Ectodermal cell (in vitro differentiated cells): Measurements from ENCODE around the gene DPEP1.

Experiments used
- H3K27ac ChIP-seq: 2 replicates; pipeline ENCODE4 v1.7.0; 2013; ENCODE audit warnings: mild to moderate bottlenecking, low read depth, low read length; ENCODE audit not compliant: insufficient read depth, poor library complexity, severe bottlenecking
- H3K27me3 ChIP-seq: 2 replicates; pipeline ENCODE4 v1.7.0; 2013; ENCODE audit warnings: mild to moderate bottlenecking, low read length; ENCODE audit not compliant: insufficient read depth, control insufficient read depth, poor library complexity, severe bottlenecking
- H3K36me3 ChIP-seq: one replicate; pipeline ENCODE4 v1.7.0; 2013; ENCODE audit warnings: low read length; ENCODE audit not compliant: control insufficient read depth, insufficient read depth
- H3K4me1 ChIP-seq: one replicate; pipeline ENCODE4 v1.7.0; 2013; ENCODE audit warnings: low read length; ENCODE audit not compliant: control insufficient read depth, insufficient read depth
- H3K4me3 ChIP-seq: 2 replicates; pipeline ENCODE4 v1.7.0; 2013; ENCODE audit warnings: low read depth, low read length, control low read depth; ENCODE audit not compliant: insufficient read depth
- H3K9me3 ChIP-seq: 2 replicates; pipeline ENCODE4 v1.7.0; 2013; ENCODE audit warnings: mild to moderate bottlenecking, low read length, moderate library complexity; ENCODE audit not compliant: control insufficient read depth
- WGBS, 2 experiments: methylation state at CpG; one replicate each; pipeline ENCODE4 v1.1.7; 2013; ENCODE audit warnings: missing lambda C conversion rate in 2 of 2; 5-methylcytosine and 5-hydroxymethylcytosine counted together

Gene DPEP1

GRCh38 chr16:89607937-89608740 is 5.3 kb upstream of the DPEP1 start:
- H3K36me3 ChIP-seq = no peaks in the 10 kb centered on the region
- no peak overlapping the region for H3K4me3 ChIP-seq
- 92 to 93% methylated on average over 32 of the region's 32 CpGs for WGBS, 2 experiments
- no peak overlapping the region for H3K27ac ChIP-seq
- H3K9me3 ChIP-seq = no peaks in the 10 kb centered on the region
- H3K27me3 ChIP-seq = no peaks in the 10 kb centered on the region
- H3K4me1 ChIP-seq = peaks cover 1% of the 10 kb centered on the region

GRCh38 chr16:89610108-89610453 is 3.4 kb upstream of the DPEP1 start:
- Histone ChIP-seq H3K27ac (no peak overlapping the region), H3K4me1 (no peaks in the 10 kb centered on the region), H3K9me3 (no peaks in the 10 kb centered on the region), H3K27me3 (no peaks in the 10 kb centered on the region), H3K36me3 (no peaks in the 10 kb centered on the region), H3K4me3 (no peak overlapping the region)
- WGBS, 2 experiments = 90 to 91% methylated on average over 1 of the region's 1 CpG

DNA sequence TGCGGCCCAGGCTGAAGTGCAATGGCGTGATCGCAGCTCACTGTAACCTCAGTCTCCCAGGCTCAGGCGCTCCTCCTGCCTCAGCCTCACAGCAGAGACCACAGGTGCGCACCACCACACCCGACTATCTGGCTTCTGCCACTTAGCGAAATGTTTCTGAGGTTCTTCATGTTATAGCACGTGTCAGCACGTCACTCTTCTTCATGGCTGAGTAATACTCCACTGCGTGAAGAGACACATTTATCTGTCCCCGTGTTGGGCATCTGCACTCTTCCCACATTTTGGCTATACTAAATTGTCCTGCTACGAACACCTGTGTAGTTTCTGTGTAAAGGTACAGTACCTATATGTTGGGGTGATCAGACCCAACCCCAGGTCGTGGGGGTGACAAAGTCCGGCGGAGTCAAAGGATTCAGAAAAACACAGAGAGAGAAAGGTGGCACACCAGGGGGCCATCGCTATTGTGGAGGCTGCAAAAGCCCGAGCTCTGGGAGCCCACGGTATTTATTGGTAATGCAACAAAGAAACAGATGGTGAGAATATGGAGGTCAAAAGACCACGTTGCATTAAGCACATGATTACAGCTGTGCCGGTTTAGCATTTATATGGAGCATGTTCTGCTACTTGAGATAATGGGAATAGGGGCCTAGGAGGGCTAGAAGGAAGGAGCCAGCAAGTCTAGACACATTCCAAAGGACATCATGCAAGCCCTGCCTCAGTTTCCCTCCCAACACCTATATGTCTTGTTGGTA is 851 bp upstream of the DPEP1 start:
- no peaks in the 10 kb centered on the region for H3K9me3 ChIP-seq
- H3K27me3 ChIP-seq = no peaks in the 10 kb centered on the region
- no peak overlapping the region for H3K4me3 ChIP-seq
- H3K4me1 ChIP-seq = no peaks in the 10 kb centered on the region
- 91 to 92% methylated on average over 20 of the region's 20 CpGs for WGBS, 2 experiments
- no peak overlapping the region for H3K27ac ChIP-seq
- no peaks in the 10 kb centered on the region for H3K36me3 ChIP-seq

DNA sequence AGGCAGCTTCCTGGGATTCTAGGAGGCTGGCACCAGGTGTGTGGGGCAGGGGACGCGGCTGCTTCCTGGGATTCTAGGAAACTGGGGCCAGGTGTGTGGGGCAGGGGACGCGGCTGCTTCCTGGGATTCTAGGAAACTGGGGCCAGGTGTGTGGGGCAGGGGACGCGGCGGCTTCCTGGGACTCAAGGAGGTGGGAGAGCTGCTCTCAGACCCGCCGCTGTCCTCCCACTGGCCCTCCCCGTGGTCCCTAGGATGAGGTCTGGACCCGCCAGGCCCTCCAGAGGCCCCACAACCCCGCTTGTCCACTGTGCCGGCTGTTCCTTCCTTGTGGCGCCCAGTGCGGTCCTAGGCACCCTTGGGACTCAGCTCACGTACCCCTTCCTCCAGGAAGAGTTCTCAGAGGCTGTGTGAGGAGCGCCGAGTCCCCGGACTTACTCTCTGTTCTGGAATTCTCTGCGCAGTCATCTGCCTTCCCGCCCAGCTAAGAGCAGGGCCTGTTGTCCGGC is 565 bp downstream of the DPEP1 start:
- H3K4me3 ChIP-seq = no peak overlapping the region

DNA sequence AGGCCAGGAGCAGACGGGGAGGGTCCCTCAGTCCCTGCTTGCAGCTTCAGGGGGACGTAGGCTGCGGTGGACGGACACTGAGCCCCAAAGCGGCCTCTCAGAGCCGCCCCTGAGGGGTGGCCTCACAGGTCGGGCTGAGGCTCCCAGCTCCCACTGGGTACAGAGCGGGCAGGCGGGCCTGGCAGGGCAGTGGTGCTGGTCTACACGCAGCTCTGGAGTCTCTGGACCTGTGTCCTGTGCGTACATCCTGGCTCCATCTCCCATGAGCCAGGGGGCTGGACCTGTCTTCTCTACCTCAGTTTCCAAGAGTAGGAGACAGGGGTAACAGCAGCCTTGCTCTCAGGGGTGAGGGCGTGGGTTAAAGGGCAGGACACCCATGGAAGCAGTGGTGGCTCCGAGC is 1.7 kb downstream of the DPEP1 start:
- no peaks in the 10 kb centered on the region for H3K4me1 ChIP-seq
- WGBS, 2 experiments = 84 to 86% methylated on average over 13 of the region's 13 CpGs
- H3K27ac ChIP-seq = no peak overlapping the region
- no peak overlapping the region for H3K4me3 ChIP-seq
- H3K27me3 ChIP-seq = no peaks in the 10 kb centered on the region
- H3K9me3 ChIP-seq = no peaks in the 10 kb centered on the region
- no peaks in the 10 kb centered on the region for H3K36me3 ChIP-seq

More for the DNA sequence above, 565 bp downstream of the DPEP1 start:
- Histone ChIP-seq H3K27ac (no peak overlapping the region), H3K27me3 (no peaks in the 10 kb centered on the region), H3K4me1 (no peaks in the 10 kb centered on the region), H3K9me3 (no peaks in the 10 kb centered on the region), H3K36me3 (no peaks in the 10 kb centered on the region)
- WGBS, 2 experiments = 92 to 94% methylated on average over 22 of the region's 22 CpGs

GRCh38 chr16:89615596-89616090 is 2.2 kb downstream of the DPEP1 start:
- Histone ChIP-seq H3K27ac (no peak overlapping the region), H3K4me1 (no peaks in the 10 kb centered on the region), H3K36me3 (no peaks in the 10 kb centered on the region), H3K4me3 (no peak overlapping the region), H3K9me3 (no peaks in the 10 kb centered on the region), H3K27me3 (no peaks in the 10 kb centered on the region)
- 50 to 52% methylated on average over 17 of the region's 17 CpGs for WGBS, 2 experiments

DNA sequence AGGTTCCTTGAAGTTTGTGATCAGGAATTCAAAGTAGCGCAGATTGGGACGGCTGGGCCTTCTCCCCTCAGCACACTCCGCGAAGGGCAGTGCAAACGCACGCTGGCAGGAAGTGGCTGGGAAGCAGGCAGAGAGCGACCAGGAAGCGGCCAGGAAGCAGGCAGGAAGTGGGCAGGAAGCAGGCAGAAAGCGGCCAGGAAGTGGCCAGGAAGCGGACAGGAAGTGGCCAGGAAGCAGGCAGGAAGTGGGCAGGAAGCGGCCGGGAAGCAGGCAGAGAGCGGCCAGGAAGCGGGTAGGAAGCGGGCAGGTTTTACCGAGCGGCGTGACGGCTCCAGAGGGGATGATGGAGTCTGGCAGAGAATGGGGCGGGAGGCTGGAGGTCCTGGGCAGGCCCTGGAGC is 3.2 kb downstream of the DPEP1 start:
- no peaks in the 10 kb centered on the region for H3K27me3 ChIP-seq
- H3K4me1 ChIP-seq = no peaks in the 10 kb centered on the region
- no peak overlapping the region for H3K4me3 ChIP-seq
- 94 to 95% methylated on average over 20 of the region's 20 CpGs for WGBS, 2 experiments
- no peak overlapping the region for H3K27ac ChIP-seq
- H3K36me3 ChIP-seq = no peaks in the 10 kb centered on the region
- no peaks in the 10 kb centered on the region for H3K9me3 ChIP-seq

DNA sequence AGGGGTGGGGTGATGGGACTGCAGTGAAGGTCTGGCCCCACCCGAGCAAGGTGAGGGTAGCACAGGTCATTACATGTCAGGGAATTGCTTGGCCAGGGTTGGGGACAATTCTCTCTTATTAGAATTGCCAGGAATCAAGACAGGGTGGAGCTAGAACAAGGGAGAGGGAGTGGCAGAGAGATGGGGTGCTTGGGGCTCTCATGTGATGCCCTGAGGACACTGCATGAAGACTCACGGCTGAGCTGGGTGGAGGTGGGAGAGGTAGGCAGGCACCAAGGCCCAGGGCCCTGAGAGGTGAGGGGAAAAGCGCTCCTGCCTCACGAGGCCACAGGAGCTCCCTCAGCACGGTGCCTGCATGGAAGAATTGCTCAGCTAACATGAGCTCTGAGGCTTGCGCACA is 3.6 kb downstream of the DPEP1 start:
- Histone ChIP-seq H3K9me3 (no peaks in the 10 kb centered on the region), H3K27ac (no peak overlapping the region), H3K4me1 (no peaks in the 10 kb centered on the region), H3K4me3 (no peak overlapping the region), H3K36me3 (no peaks in the 10 kb centered on the region), H3K27me3 (no peaks in the 10 kb centered on the region)
- 73 to 74% methylated on average over 6 of the region's 6 CpGs for WGBS, 2 experiments

DNA sequence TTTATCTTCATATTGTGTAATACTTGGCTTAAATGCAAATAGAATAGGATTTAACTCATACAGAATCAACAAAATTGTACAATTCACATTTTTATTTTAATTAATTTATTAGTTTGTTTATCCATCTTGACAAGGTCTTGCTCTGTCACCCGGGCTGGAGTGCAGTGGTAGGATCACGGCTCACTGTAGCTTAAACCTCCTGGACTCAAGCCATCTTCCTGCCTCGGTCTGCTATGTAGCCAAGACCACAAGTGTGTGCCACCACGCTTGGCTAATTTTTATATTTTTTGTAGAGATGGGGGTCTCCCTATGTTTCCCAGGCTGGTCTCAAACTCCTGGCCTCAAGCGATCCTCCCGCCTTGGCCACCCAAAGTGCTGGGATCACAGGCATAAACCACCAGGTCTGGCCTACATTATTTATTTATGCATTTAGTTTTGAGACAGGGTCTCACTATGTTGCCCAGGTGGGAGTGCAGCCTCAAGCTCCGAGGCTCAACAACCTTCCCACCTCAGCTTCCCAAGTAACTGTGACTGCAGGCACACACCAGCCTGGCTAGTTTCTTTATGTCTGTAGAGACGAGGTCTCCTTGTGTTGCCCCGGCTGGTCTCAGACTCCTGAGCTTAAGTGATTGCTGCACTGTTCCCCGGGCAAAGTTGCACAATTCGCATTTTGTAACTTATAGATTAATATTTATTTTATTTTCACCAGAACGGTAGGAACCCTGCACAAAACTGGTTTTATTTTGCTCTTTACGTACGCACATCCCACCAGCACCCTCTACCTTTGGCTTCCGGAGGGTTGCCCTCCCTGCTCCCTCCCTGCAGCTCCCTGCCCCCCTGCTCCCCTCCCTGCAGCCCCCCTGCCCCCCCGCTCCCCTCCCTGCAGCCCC is 4.9 kb downstream of the DPEP1 start:
- no peak overlapping the region for H3K4me3 ChIP-seq
- no peaks in the 10 kb centered on the region for H3K27me3 ChIP-seq
- no peaks in the 10 kb centered on the region for H3K4me1 ChIP-seq
- H3K9me3 ChIP-seq = no peaks in the 10 kb centered on the region
- no peaks in the 10 kb centered on the region for H3K36me3 ChIP-seq
- no peak overlapping the region for H3K27ac ChIP-seq
- WGBS, 2 experiments = 78 to 80% methylated on average over 13 to 15 of the region's 16 CpGs
